ENCODE measurements around the gene SPX. TPM values are rescaled to one million over a fixed set of nuclear protein-coding genes. Genes with fewer than 3 reads are reported as not detected.
A peak's percentile ranks its signal among the peaks of the same experiment; 100 is the strongest.

The SPX gene
- total RNA-seq (2014; rRNA removed; shearing (Covaris generic); ENCODE audit: low replicate concordance), result 327 and 787 TPM in 2 replicates

GRCh38 chr12:21526053-21526452, at the start of gene SPX:
TSS of gene SPX (plus strand) at chr12:21526296. CDS start at chr12:21526473, 177 bp downstream.
- Histone ChIP-seq H3K4me2 (ENCODE audit: low read depth, low read length, poor library complexity, severe bottlenecking) (peak within 1 kb of the TSS; percentile 97), H3K4me1 (ENCODE audit: low read length) (peaks cover 54% of the 10 kb centered on the region), H4K20me1 (ENCODE audit: insufficient read depth, low read depth, low read length) (peaks cover 12% of the 10 kb centered on the region; the same call in 1 of the 2 replicates), H3K27ac (ENCODE audit: low read length) (peak within 1 kb of the TSS; percentile 95), H3K27me3 (ENCODE audit: low read length) (no peaks in the 10 kb centered on the region), H3K9me2 (replicated peaks; ENCODE audit: insufficient read depth, low read length) (no peaks in the 10 kb centered on the region), H3K9ac (ENCODE audit: low read length) (peak within 1 kb of the TSS; percentile 80), H3K79me2 (ENCODE audit: low read length) (peaks cover 8% of the 10 kb centered on the region), H3K36me3 (ENCODE audit: insufficient read depth, low read length) (peaks cover 29% of the 10 kb centered on the region), H3K4me3 (ENCODE audit: low read length) (peak within 1 kb of the TSS; percentile 77), H2AFZ (ENCODE audit: low read length) (0 out of 2 replicates have a peak within 1 kb of the TSS, but pooled peaks have one; percentile 23), H3K9me3 (ENCODE audit: low read length) (0 out of 2 replicates have a peak, but pooled peaks cover 3% of the 10 kb centered on the region)
- peak; percentile 95 for DNase-seq

GRCh38 chr12:21476949-21477348, 49.1 kb upstream of the SPX start:
- Histone ChIP-seq H3K4me1 (ENCODE audit: low read length) (no peaks in the 10 kb centered on the region; the same call in 1 of the 2 replicates), H3K4me3 (ENCODE audit: low read length) (no peak overlapping the region), H3K36me3 (ENCODE audit: insufficient read depth, low read length) (peaks cover 58% of the 10 kb centered on the region), H3K79me2 (ENCODE audit: low read length) (no peaks in the 10 kb centered on the region), H3K4me2 (ENCODE audit: low read depth, low read length, poor library complexity, severe bottlenecking) (no peak overlapping the region), H3K9me3 (ENCODE audit: low read length) (no peaks in the 10 kb centered on the region), H3K9ac (ENCODE audit: low read length) (no peak overlapping the region), H3K9me2 (replicated peaks; ENCODE audit: insufficient read depth, low read length) (no peaks in the 10 kb centered on the region), H3K27ac (ENCODE audit: low read length) (no peak overlapping the region), H2AFZ (ENCODE audit: low read length) (no peak overlapping the region), H4K20me1 (ENCODE audit: insufficient read depth, low read depth, low read length) (no peaks in the 10 kb centered on the region), H3K27me3 (ENCODE audit: low read length) (no peaks in the 10 kb centered on the region)
- DNase-seq, result no peak

- Histone ChIP-seq H3K4me3 (ENCODE audit: low read length) (no peak overlapping the region), H3K4me1 (ENCODE audit: low read length) (no peaks in the 10 kb centered on the region; the same call in 1 of the 2 replicates), H3K4me2 (ENCODE audit: low read depth, low read length, poor library complexity, severe bottlenecking) (no peak overlapping the region), H3K79me2 (ENCODE audit: low read length) (no peaks in the 10 kb centered on the region), H3K9ac (ENCODE audit: low read length) (no peak overlapping the region), H3K36me3 (ENCODE audit: insufficient read depth, low read length) (peaks cover 53% of the 10 kb centered on the region), H4K20me1 (ENCODE audit: insufficient read depth, low read depth, low read length) (no peaks in the 10 kb centered on the region), H2AFZ (ENCODE audit: low read length) (no peak overlapping the region), H3K27ac (ENCODE audit: low read length) (no peak overlapping the region), H3K9me3 (ENCODE audit: low read length) (no peaks in the 10 kb centered on the region), H3K27me3 (ENCODE audit: low read length) (no peaks in the 10 kb centered on the region), H3K9me2 (replicated peaks; ENCODE audit: insufficient read depth, low read length) (no peaks in the 10 kb centered on the region)
- DNase-seq, result no peak
Observed at GRCh38 chr12:21478756-21479455, 47.2 kb upstream of the SPX start.

GRCh38 chr12:21483531-21483930, 42.6 kb upstream of the SPX start:
- Histone ChIP-seq H3K4me3 (ENCODE audit: low read length) (no peak overlapping the region), H3K36me3 (ENCODE audit: insufficient read depth, low read length) (peaks cover 34% of the 10 kb centered on the region), H3K9ac (ENCODE audit: low read length) (no peak overlapping the region), H3K27me3 (ENCODE audit: low read length) (no peaks in the 10 kb centered on the region), H4K20me1 (ENCODE audit: insufficient read depth, low read depth, low read length) (no peaks in the 10 kb centered on the region), H3K27ac (ENCODE audit: low read length) (no peak overlapping the region), H2AFZ (ENCODE audit: low read length) (no peak overlapping the region), H3K9me2 (replicated peaks; ENCODE audit: insufficient read depth, low read length) (no peaks in the 10 kb centered on the region), H3K9me3 (ENCODE audit: low read length) (no peaks in the 10 kb centered on the region), H3K4me1 (ENCODE audit: low read length) (no peaks in the 10 kb centered on the region), H3K4me2 (ENCODE audit: low read depth, low read length, poor library complexity, severe bottlenecking) (no peak overlapping the region), H3K79me2 (ENCODE audit: low read length) (0 out of 2 replicates have a peak, but pooled peaks cover 3% of the 10 kb centered on the region)
- DNase-seq, result no peak

GRCh38 chr12:21485998-21486397, 40.1 kb upstream of the SPX start:
- no peak for DNase-seq
- no peak overlapping the region for H3K9ac ChIP-seq (ENCODE audit: low read length)
- no peaks in the 10 kb centered on the region for H3K27me3 ChIP-seq (ENCODE audit: low read length)
- no peaks in the 10 kb centered on the region for H3K9me3 ChIP-seq (ENCODE audit: low read length)
- H4K20me1 ChIP-seq (ENCODE audit: insufficient read depth, low read depth, low read length), result no peaks in the 10 kb centered on the region
- no peak overlapping the region for H3K4me2 ChIP-seq (ENCODE audit: low read depth, low read length, poor library complexity, severe bottlenecking)
- 0 out of 2 replicates have a peak, but pooled peaks cover 3% of the 10 kb centered on the region for H3K79me2 ChIP-seq (ENCODE audit: low read length)
- no peaks in the 10 kb centered on the region for H3K4me1 ChIP-seq (ENCODE audit: low read length)
- no peaks in the 10 kb centered on the region for H3K9me2 ChIP-seq (replicated peaks; ENCODE audit: insufficient read depth, low read length)
- H3K36me3 ChIP-seq (ENCODE audit: insufficient read depth, low read length), result peaks cover 32% of the 10 kb centered on the region
- no peak overlapping the region for H2AFZ ChIP-seq (ENCODE audit: low read length)
- no peak overlapping the region for H3K4me3 ChIP-seq (ENCODE audit: low read length)
- H3K27ac ChIP-seq (ENCODE audit: low read length), result no peak overlapping the region

- peaks cover 39% of the 10 kb centered on the region for H3K36me3 ChIP-seq (ENCODE audit: insufficient read depth, low read length)
- H3K27me3 ChIP-seq (ENCODE audit: low read length), result no peaks in the 10 kb centered on the region
- H3K9me2 ChIP-seq (replicated peaks; ENCODE audit: insufficient read depth, low read length), result no peaks in the 10 kb centered on the region
- peak overlapping the region; percentile 85 for H3K4me2 ChIP-seq (ENCODE audit: low read depth, low read length, poor library complexity, severe bottlenecking)
- no peak overlapping the region for H3K27ac ChIP-seq (ENCODE audit: low read length)
- H4K20me1 ChIP-seq (ENCODE audit: insufficient read depth, low read depth, low read length), result no peaks in the 10 kb centered on the region
- peaks cover 82% of the 10 kb centered on the region for H3K79me2 ChIP-seq (ENCODE audit: low read length)
- no peak overlapping the region for H2AFZ ChIP-seq (ENCODE audit: low read length)
- peak overlapping the region; percentile 95 for H3K4me3 ChIP-seq (ENCODE audit: low read length)
- H3K4me1 ChIP-seq (ENCODE audit: low read length), result peaks cover 36% of the 10 kb centered on the region
- peak overlapping the region; percentile 74 for H3K9ac ChIP-seq (ENCODE audit: low read length)
- DNase-seq, result no peak
- no peaks in the 10 kb centered on the region for H3K9me3 ChIP-seq (ENCODE audit: low read length)
Observed at GRCh38 chr12:21499765-21500164, 26.3 kb upstream of the SPX start.

GRCh38 chr12:21500786-21501257, 25.3 kb upstream of the SPX start:
- Histone ChIP-seq H3K4me2 (ENCODE audit: low read depth, low read length, poor library complexity, severe bottlenecking) (peak overlapping the region; percentile 85), H3K27me3 (ENCODE audit: low read length) (no peaks in the 10 kb centered on the region), H3K9ac (ENCODE audit: low read length) (peak overlapping the region; percentile 74), H3K36me3 (ENCODE audit: insufficient read depth, low read length) (peaks cover 35% of the 10 kb centered on the region), H3K79me2 (ENCODE audit: low read length) (peaks cover 90% of the 10 kb centered on the region), H4K20me1 (ENCODE audit: insufficient read depth, low read depth, low read length) (no peaks in the 10 kb centered on the region), H3K4me1 (ENCODE audit: low read length) (peaks cover 46% of the 10 kb centered on the region), H3K4me3 (ENCODE audit: low read length) (peak overlapping the region; percentile 95), H3K9me3 (ENCODE audit: low read length) (no peaks in the 10 kb centered on the region), H3K27ac (ENCODE audit: low read length) (peak overlapping the region; percentile 75), H3K9me2 (replicated peaks; ENCODE audit: insufficient read depth, low read length) (no peaks in the 10 kb centered on the region), H2AFZ (ENCODE audit: low read length) (peak overlapping the region; percentile 52; the same call in 1 of the 2 replicates)
- DNase-seq, result peak; percentile 75
